Measurements from ENCODE around the gene TC2N. TPM values are rescaled to one million over a fixed set of nuclear protein-coding genes. Genes with fewer than 3 reads are reported as not detected.

TC2N gene
- total and polyA plus RNA-seq, 7 donors = 12.1 to 49.2 (median 28.2) TPM

DNA sequence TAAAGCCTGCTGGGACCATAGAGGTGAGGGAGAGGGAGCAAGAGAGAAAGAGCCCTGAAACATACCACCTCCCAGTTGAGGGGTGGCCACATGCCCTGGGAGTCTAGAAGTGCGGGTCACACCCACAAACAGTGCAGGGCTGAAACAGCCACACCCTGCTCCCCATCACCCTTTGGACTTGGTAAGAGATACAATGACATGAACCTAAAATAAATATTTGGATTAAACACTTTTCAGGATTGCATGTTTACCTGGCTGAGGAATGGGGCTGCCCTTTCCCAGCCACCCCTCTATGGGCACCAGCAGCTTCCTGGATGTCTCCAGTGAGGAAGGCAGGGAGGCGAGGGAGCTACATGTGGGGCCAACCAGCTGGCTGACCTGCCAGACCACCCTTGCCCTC, 39.0 kb upstream of the TC2N start:
- Histone ChIP-seq H3K27ac (no peak overlapping the region), H3K4me1 (peaks cover 0 to 39% (median 23%) of the 10 kb centered on the region in 4 donors), H3K4me3 (no peak overlapping the region), H3K36me3 (no peaks in the 10 kb centered on the region), H3K9me3 (no peaks in the 10 kb centered on the region), H3K27me3 (no peaks in the 10 kb centered on the region)
- intact Hi-C loops (cut with DNase I) = loop anchor here (10.0 kb wide), 1 partner anchor 72 kb away; no protein-coding TSS in a partner anchor
- DNase-seq = peak; percentile 44
- TF ChIP-seq EP300 (IDR thresholded peaks at IDR 0.05) (no peak), POLR2A (IDR thresholded peaks at IDR 0.05) (no peak), CTCF (IDR thresholded peaks at IDR 0.05) (no peak), POLR2AphosphoS5 (IDR thresholded peaks at IDR 0.05) (no peak)
- WGBS, 2 donors = 52 to 85% methylated on average over 2 of the region's 2 CpGs

DNA sequence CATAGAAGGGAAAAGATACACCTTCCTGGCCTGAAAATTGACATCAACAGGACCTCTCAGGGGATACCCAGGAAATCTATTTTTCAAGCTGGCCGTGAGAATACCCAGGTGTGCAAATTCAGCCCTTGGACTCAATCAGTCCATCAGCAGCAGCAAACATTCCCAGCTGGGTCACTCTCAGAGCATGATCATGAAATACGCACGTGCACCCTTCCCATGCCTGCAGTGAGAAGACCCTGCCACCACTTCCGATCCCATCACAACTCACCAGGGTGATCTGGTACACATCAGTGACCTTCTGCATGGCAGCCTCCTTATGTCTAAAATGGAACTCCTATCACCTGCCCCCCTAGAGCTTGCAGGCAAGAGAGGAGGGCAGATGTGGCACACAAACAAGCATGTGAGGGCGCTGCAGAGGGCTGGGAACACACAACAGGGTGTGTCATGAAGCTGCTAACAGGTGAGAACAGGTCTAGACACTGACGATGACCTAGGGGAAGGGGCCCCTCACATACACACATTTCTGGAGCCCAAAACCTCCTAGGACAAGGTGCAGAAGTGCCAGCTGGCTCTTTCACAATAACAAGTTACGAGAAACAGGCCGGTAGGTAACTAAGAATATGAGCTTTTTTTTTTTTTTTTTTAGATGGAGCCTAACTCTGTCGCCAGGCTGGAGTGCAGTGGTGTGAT, 37.8 kb upstream of the TC2N start:
- H3K9me3 ChIP-seq = no peaks in the 10 kb centered on the region
- peaks cover 0 to 52% (median 35%) of the 10 kb centered on the region in 4 donors for H3K4me1 ChIP-seq
- intact Hi-C loops (cut with DNase I) = loop anchor here (5.0 to 10.0 kb wide), 3 partner anchors 42 to 393 kb away; partner anchors contain the start of genes FBLN5 and PPP4R3A
- H3K36me3 ChIP-seq = no peaks in the 10 kb centered on the region
- 90 to 94% methylated on average over 9 of the region's 9 CpGs for WGBS, 2 donors
- H3K27ac ChIP-seq = no peak overlapping the region
- peak; percentile 48 for DNase-seq
- no peaks in the 10 kb centered on the region for H3K27me3 ChIP-seq
- no peak overlapping the region for H3K4me3 ChIP-seq
- TF ChIP-seq CTCF (IDR thresholded peaks at IDR 0.05) (no peak), POLR2AphosphoS5 (IDR thresholded peaks at IDR 0.05) (no peak), POLR2A (IDR thresholded peaks at IDR 0.05) (no peak), EP300 (IDR thresholded peaks at IDR 0.05) (no peak)

GRCh38 chr14:91904483-91904882, 37.1 kb upstream of the TC2N start:
- DNase-seq = peak; percentile 50
- H3K36me3 ChIP-seq = no peaks in the 10 kb centered on the region
- peaks cover 0 to 58% (median 41%) of the 10 kb centered on the region in 4 donors for H3K4me1 ChIP-seq
- TF ChIP-seq EP300 (IDR thresholded peaks at IDR 0.05) (no peak), CTCF (IDR thresholded peaks at IDR 0.05) (no peak), POLR2A (IDR thresholded peaks at IDR 0.05) (no peak), POLR2AphosphoS5 (IDR thresholded peaks at IDR 0.05) (no peak)
- no peak overlapping the region for H3K4me3 ChIP-seq
- 81 to 87% methylated on average over 8 of the region's 8 CpGs for WGBS, 2 donors
- no peak overlapping the region for H3K27ac ChIP-seq
- no peaks in the 10 kb centered on the region for H3K9me3 ChIP-seq
- no peaks in the 10 kb centered on the region for H3K27me3 ChIP-seq
- intact Hi-C loops (cut with DNase I) = loop anchor here (5.0 to 10.0 kb wide), 3 partner anchors 43 to 392 kb away; partner anchors contain the start of genes FBLN5 and PPP4R3A

GRCh38 chr14:91903070-91903469, 35.7 kb upstream of the TC2N start:
- Histone ChIP-seq H3K4me3 (no peak overlapping the region), H3K9me3 (no peaks in the 10 kb centered on the region), H3K36me3 (no peaks in the 10 kb centered on the region), H3K27ac (peak overlapping the region; percentile 25 to 83 (median 64)), H3K4me1 (peaks cover 0 to 72% (median 52%) of the 10 kb centered on the region in 4 donors), H3K27me3 (no peaks in the 10 kb centered on the region)
- intact Hi-C loops (cut with DNase I) = loop anchor here (5.0 to 10.0 kb wide), 3 partner anchors 44 to 391 kb away; partner anchors contain the start of genes FBLN5 and PPP4R3A
- DNase-seq = no peak
- TF ChIP-seq POLR2AphosphoS5 (IDR thresholded peaks at IDR 0.05) = no peak
- TF ChIP-seq EP300 (IDR thresholded peaks at IDR 0.05) = no peak
- TF ChIP-seq POLR2A (IDR thresholded peaks at IDR 0.05) = no peak
- TF ChIP-seq CTCF (IDR thresholded peaks at IDR 0.05) = no peak
- WGBS, 2 donors = 47 to 58% methylated on average over 2 of the region's 2 CpGs

Measured in sigmoid colon (tissue), 7 donors.